Gastroesophageal sphincter (tissue), 4 donors: ENCODE results near the gene CACNA1C. TPM values are rescaled to one million over a fixed set of nuclear protein-coding genes. Genes with fewer than 3 reads are reported as not detected.

ENCODE experiments used
- ATAC-seq: fragments of 150-250 bp; one replicate; pipeline ENCODE4 v1.9.1; 2016; ENCODE audit warnings: mild to moderate bottlenecking, moderate library complexity
- H3K27ac ChIP-seq, 4 donors: fragments of 200-600 bp; sonication (generic) in 3 of 4; 1 replicate in 3 of 4; 2 replicates in 1 of 4; pipeline ENCODE4 v1.5.1; 2016 to 2019
- H3K27me3 ChIP-seq: fragments of 200-600 bp; sonication (generic); one replicate; pipeline ENCODE4 v1.5.1; 2019
- H3K36me3 ChIP-seq, 2 donors: fragments of 200-600 bp; sonication (generic); one replicate each; pipeline ENCODE4 v1.5.1; 2019; ENCODE audit warnings: control low read depth in 1 of 2
- H3K4me1 ChIP-seq, 3 donors: fragments of 200-600 bp; sonication (generic); 1 replicate in 2 of 3; 2 replicates in 1 of 3; pipeline ENCODE4 v1.5.1; 2016 to 2019; ENCODE audit warnings: control low read depth in 2 of 3
- H3K4me3 ChIP-seq, 2 donors: fragments of 200-600 bp; sonication (generic); one replicate each; pipeline ENCODE4 v1.5.1; 2019; ENCODE audit warnings: mild to moderate bottlenecking in 1 of 2, moderate library complexity in 1 of 2
- H3K9me3 ChIP-seq, 3 donors: fragments of 200-600 bp; sonication (generic); one replicate each; pipeline ENCODE4 v1.5.1; 2017 to 2019; ENCODE audit warnings: control low read depth in 2 of 3
- CTCF ChIP-seq, 4 experiments: fragments of 200-600 bp in 2 of 4; fragments of 450-650 bp in 2 of 4; sonication (generic) in 1 of 4; IDR thresholded peaks; one replicate each; pipeline ENCODE4 v1.5.1; 2017 to 2019; ENCODE audit warnings: antibody characterized with exemption in 4 of 4, mild to moderate bottlenecking in 2 of 4, moderate library complexity in 2 of 4
- EP300 ChIP-seq: sonication (generic); formaldehyde crosslinking; IDR thresholded peaks from one replicate; pipeline ENCODE4 v1.6.1; 2017; ENCODE audit warnings: antibody characterized with exemption, mild to moderate bottlenecking
- POLR2A ChIP-seq, 2 donors: fragments of 450-650 bp; IDR thresholded peaks; one replicate each; pipeline ENCODE4 v1.6.1; 2017; ENCODE audit warnings: antibody characterized with exemption in 2 of 2, mild to moderate bottlenecking in 2 of 2, moderate library complexity in 1 of 2
- POLR2AphosphoS5 ChIP-seq: sonication (generic); formaldehyde crosslinking; IDR thresholded peaks from one replicate; pipeline ENCODE4 v1.6.1; 2017; ENCODE audit warnings: antibody characterized with exemption
- WGBS, 2 donors: methylation state at CpG; one replicate each; pipeline ENCODE4 v1.1.5; 2018; ENCODE audit warnings: low coverage in 1 of 2; 5-methylcytosine and 5-hydroxymethylcytosine counted together
- total RNA-seq, 4 donors: library from RNA; depleted of rRNA; stranded (reverse); fragments of >200 nt; gene quantifications; one replicate each; pipeline ENCODE4 v1.1.0, GENCODE V29; 2016

Gene CACNA1C
- total RNA-seq, 4 donors from 2014 or later = 22.9 to 96.2 (median 41.4) TPM

GRCh38 chr12:2083008-2083407, 30.2 kb downstream of the CACNA1C start:
- no peak for ATAC-seq
- no peaks in the 10 kb centered on the region for H3K36me3 ChIP-seq
- peaks cover 3 to 69% (median 9%) of the 10 kb centered on the region in 3 donors for H3K4me1 ChIP-seq
- no peaks in the 10 kb centered on the region for H3K27me3 ChIP-seq
- H3K9me3 ChIP-seq = no peaks in the 10 kb centered on the region
- H3K27ac ChIP-seq = peak overlapping the region in 3 of 4 donors; percentile 59 to 73 (median 63)
- no peak overlapping the region for H3K4me3 ChIP-seq
- TF ChIP-seq POLR2AphosphoS5 (no peak), CTCF (IDR thresholded peaks at IDR 0.05) (no peak), EP300 (no peak), POLR2A (IDR thresholded peaks at IDR 0.05) (no peak)
- WGBS, 2 donors = 44 to 67% methylated on average over 1 of the region's 1 CpG

- Histone ChIP-seq H3K27me3 (no peaks in the 10 kb centered on the region), H3K4me3 (no peak overlapping the region), H3K9me3 (no peaks in the 10 kb centered on the region), H3K4me1 (peaks cover 3 to 70% (median 9%) of the 10 kb centered on the region in 3 donors), H3K27ac (peak overlapping the region in 3 of 4 donors; percentile 59 to 73 (median 63)), H3K36me3 (no peaks in the 10 kb centered on the region)
- TF ChIP-seq POLR2A (IDR thresholded peaks at IDR 0.05) (no peak), CTCF (IDR thresholded peaks at IDR 0.05) (no peak), POLR2AphosphoS5 (no peak), EP300 (no peak)
- ATAC-seq = no peak
- WGBS, 2 donors = 29 to 64% methylated on average over 1 of the region's 1 CpG
These were observed 30.8 kb downstream of the CACNA1C start for GRCh38 chr12:2083561-2083960.

- H3K4me1 ChIP-seq = peaks cover 3 to 74% (median 9%) of the 10 kb centered on the region in 3 donors
- H3K9me3 ChIP-seq = no peaks in the 10 kb centered on the region
- H3K27ac ChIP-seq = peak overlapping the region in 3 of 4 donors; percentile 59 to 73 (median 63)
- no peaks in the 10 kb centered on the region for H3K36me3 ChIP-seq
- 10 to 13% methylated on average over 4 of the region's 4 CpGs for WGBS, 2 donors
- TF ChIP-seq POLR2A (IDR thresholded peaks at IDR 0.05) (no peak), POLR2AphosphoS5 (peak; percentile 57), EP300 (no peak), CTCF (IDR thresholded peaks at IDR 0.05) (no peak)
- peak; percentile 75 for ATAC-seq
- H3K4me3 ChIP-seq = no peak overlapping the region
- no peaks in the 10 kb centered on the region for H3K27me3 ChIP-seq
These were observed 31.9 kb downstream of the CACNA1C start for GRCh38 chr12:2084553-2085296.

GRCh38 chr12:2092354-2092753, 39.6 kb downstream of the CACNA1C start:
- ATAC-seq = no peak
- H3K9me3 ChIP-seq = no peaks in the 10 kb centered on the region
- H3K36me3 ChIP-seq = no peaks in the 10 kb centered on the region
- no peak overlapping the region for H3K4me3 ChIP-seq
- peak overlapping the region in 3 of 4 donors; percentile 77 to 81 (median 78) for H3K27ac ChIP-seq
- TF ChIP-seq EP300 (no peak), POLR2AphosphoS5 (no peak), POLR2A (IDR thresholded peaks at IDR 0.05) (no peak), CTCF (IDR thresholded peaks at IDR 0.05) (no peak)
- 63 to 67% methylated on average over 2 to 4 of the region's 5 CpGs for WGBS, 2 donors
- no peaks in the 10 kb centered on the region for H3K27me3 ChIP-seq
- peaks cover 3 to 80% (median 16%) of the 10 kb centered on the region in 3 donors for H3K4me1 ChIP-seq

- peak; percentile 61 for ATAC-seq
- Histone ChIP-seq H3K27me3 (no peaks in the 10 kb centered on the region), H3K4me1 (peaks cover 3 to 81% (median 16%) of the 10 kb centered on the region in 3 donors), H3K27ac (peak overlapping the region; percentile 57 to 81 (median 78)), H3K4me3 (no peak overlapping the region), H3K36me3 (no peaks in the 10 kb centered on the region), H3K9me3 (no peaks in the 10 kb centered on the region)
- TF ChIP-seq CTCF (IDR thresholded peaks at IDR 0.05) = no peak
- no peak for TF ChIP-seq POLR2A (IDR thresholded peaks at IDR 0.05)
- TF ChIP-seq POLR2AphosphoS5 = peak; percentile 34
- TF ChIP-seq EP300 = no peak
- WGBS, 2 donors = 23% methylated on average over 4 of the region's 6 CpGs; no CpG with 5 or more reads in 1 of the 2 donors
These were observed 40.1 kb downstream of the CACNA1C start for GRCh38 chr12:2092890-2093289.
